Activated CD8-positive, alpha-beta T cell treated with anti-CD3 and anti-CD28 coated beads, Interleukin-2, amount 10 ng/mL, durations not matched to agents 7 days and 5 days (primary cell): ENCODE results near the gene RAD51B. TPM values are rescaled to one million over a fixed set of nuclear protein-coding genes. Genes with fewer than 3 reads are reported as not detected.

Experiments
- ATAC-seq: fragments of 150-1000 bp; cut with Tn5 transposase; one replicate; pipeline ENCODE4 v1.10.0; 2021; ENCODE audit warnings: moderate library complexity
- CTCF ChIA-PET: fragments of 350-600 bp; sonication (Branson Sonifier 250); formaldehyde crosslinking; loops from one replicate; lab custom pipeline; 2021; ENCODE audit warnings: antibody characterized with exemption; lab: Charles Lee
- POLR2A ChIA-PET: fragments of 350-600 bp; sonication (Branson Sonifier 250); formaldehyde crosslinking; loops from one replicate; lab custom pipeline; 2021; ENCODE audit warnings: antibody characterized with exemption; lab: Charles Lee
- DNase-seq: peaks from one replicate; pipeline ENCODE4 v3.0.0-alpha.2; 2020
- H3K27ac Mint-ChIP-seq: one replicate; pipeline ENCODE4 v1.8.0; 2021; ENCODE audit warnings: mild to moderate bottlenecking, mixed read lengths
- H3K27me3 Mint-ChIP-seq: one replicate; pipeline ENCODE4 v1.8.0; 2021; ENCODE audit warnings: low read depth, mixed read lengths
- H3K36me3 Mint-ChIP-seq: one replicate; pipeline ENCODE4 v1.8.0; 2021; ENCODE audit warnings: low read depth, mixed read lengths
- H3K4me1 Mint-ChIP-seq: one replicate; pipeline ENCODE4 v1.8.0; 2021; ENCODE audit warnings: low read depth, mixed read lengths
- H3K4me3 Mint-ChIP-seq: one replicate; pipeline ENCODE4 v1.8.0; 2021; ENCODE audit warnings: mild to moderate bottlenecking, mixed read lengths
- H3K9me3 Mint-ChIP-seq: one replicate; pipeline ENCODE4 v1.8.0; 2022; ENCODE audit warnings: mixed read lengths; ENCODE audit not compliant: insufficient read depth
- total RNA-seq, 2 experiments: library from RNA; stranded (reverse); gene quantifications; one replicate each; pipeline ENCODE4 v1.2.3, GENCODE V29; 2021

RAD51B gene
- total RNA-seq, 2 experiments from 2014 or later = 34.1 to 38.8 TPM

DNA sequence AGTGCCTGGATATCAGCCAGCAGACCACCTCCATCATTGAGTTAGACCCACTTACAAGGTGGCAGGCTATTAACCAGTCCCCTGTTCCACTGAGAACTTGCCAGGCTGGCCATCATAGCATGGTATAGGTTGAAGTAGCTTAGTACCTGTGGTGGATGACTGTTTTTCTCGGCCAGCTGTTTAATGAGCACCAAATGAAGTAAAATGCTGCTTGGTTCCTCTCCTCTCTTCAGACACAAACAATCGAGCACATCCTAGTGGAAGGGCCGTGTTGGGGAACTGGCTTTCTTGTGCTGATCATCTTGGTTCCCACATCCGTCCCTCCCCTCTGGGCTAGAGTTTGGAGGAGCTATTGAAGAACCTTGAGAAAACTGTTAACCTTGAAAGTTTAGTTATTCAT lies 486.2 kb downstream of the RAD51B start:
- POLR2A ChIA-PET = no interaction called here
- CTCF ChIA-PET = interaction anchor here (0.8 to 1.5 kb wide), 2 partner anchors 13 to 538 kb away, joined by 3 to 5 read pairs; no protein-coding TSS in a partner anchor
- DNase-seq (no peak), ATAC-seq (no peak)
- H3K4me3 Mint-ChIP-seq = no peak overlapping the region
- peaks cover 12% of the 10 kb centered on the region for H3K36me3 Mint-ChIP-seq
- H3K27ac Mint-ChIP-seq = no peak overlapping the region
- peaks cover 14% of the 10 kb centered on the region for H3K9me3 Mint-ChIP-seq
- H3K4me1 Mint-ChIP-seq = no peaks in the 10 kb centered on the region
- no peaks in the 10 kb centered on the region for H3K27me3 Mint-ChIP-seq

DNA sequence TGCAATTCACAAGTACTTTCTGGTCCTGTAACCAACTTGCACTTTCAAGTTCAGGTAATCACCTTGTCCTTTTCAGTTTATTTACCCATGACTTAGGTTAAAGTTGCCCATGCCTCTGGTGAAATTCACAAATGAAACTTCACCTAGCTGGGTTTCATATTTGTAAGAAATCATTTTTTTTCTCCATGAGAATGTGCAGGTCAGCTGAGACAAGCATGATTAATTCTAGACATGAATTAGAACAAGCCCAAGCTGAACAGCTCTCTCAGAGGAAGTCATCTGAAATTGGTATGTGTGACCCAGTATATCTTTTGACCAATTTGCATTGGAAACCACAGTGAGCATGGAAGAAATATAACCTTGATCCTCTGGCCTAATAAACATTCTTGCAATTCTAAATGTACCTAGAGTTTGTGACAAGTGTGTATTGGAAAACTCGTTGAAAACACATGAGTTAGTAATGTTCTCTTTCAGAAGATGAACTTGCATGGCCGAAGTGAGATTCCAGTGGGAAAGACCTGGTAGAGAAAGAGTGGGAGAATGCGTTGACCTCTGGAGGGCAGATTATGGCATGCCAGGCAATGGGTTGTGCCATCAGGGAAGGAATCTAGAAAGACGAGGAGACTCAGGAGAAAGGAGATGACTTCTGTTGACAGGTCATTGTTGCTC lies 486.8 kb downstream of the RAD51B start:
- POLR2A ChIA-PET = no interaction called here
- Mint-ChIP-seq H3K4me3 (no peak overlapping the region), H3K27me3 (no peaks in the 10 kb centered on the region), H3K9me3 (peaks cover 11% of the 10 kb centered on the region), H3K27ac (no peak overlapping the region), H3K36me3 (peaks cover 8% of the 10 kb centered on the region), H3K4me1 (no peaks in the 10 kb centered on the region)
- CTCF ChIA-PET = interaction anchor here (0.8 to 1.5 kb wide), 2 partner anchors 13 to 538 kb away, joined by 3 to 5 read pairs; no protein-coding TSS in a partner anchor
- DNase-seq (no peak), ATAC-seq (no peak)

DNA sequence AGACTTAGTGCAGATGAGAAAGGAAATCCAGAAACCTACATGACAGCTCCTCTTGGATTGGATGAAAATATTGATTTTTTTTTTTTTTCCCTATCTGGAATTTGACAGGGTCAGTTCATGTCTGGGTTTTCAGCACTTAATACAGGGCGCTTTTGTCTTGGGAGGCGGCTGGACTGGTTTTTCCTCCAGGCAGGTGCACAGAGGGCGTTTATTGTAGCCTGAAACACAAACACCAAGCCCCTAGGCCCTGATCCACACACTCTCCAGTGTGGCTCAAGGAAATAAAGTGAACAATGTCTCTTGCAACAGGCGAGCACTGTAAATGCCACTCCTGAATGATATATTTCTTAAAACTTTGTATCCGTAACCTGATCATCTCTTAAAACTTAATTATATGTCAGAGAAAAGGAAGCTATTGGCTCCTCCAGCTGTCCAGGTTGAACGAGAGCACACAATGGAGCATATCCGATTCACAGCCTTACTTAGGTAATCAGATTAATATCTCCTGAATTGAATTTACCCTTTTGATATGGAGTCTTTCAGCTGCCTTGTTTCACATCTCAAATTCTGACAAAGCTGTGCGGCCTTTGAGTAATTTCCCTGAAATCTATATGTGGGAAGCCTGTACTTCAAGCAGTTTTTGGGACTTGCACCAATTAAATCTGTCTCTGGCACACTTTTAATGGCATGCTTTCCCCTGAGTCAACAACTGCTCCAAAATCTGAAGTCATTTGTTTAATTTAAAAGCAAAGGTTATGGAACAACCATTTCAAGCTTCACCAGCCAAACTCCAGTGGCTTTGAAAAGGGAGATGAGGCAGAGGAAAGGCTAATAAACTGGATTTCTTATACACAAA lies 487.6 kb downstream of the RAD51B start:
- DNase-seq (no peak), ATAC-seq (no peak)
- H3K4me1 Mint-ChIP-seq = no peaks in the 10 kb centered on the region
- peaks cover 6% of the 10 kb centered on the region for H3K36me3 Mint-ChIP-seq
- no peak overlapping the region for H3K27ac Mint-ChIP-seq
- ChIA-PET CTCF (interaction anchor here (0.9 to 1.5 kb wide), 2 partner anchors 48 to 537 kb away, joined by 3 to 5 read pairs; no protein-coding TSS in a partner anchor), POLR2A (no interaction called here)
- no peaks in the 10 kb centered on the region for H3K27me3 Mint-ChIP-seq
- H3K4me3 Mint-ChIP-seq = no peak overlapping the region
- peaks cover 8% of the 10 kb centered on the region for H3K9me3 Mint-ChIP-seq

DNA sequence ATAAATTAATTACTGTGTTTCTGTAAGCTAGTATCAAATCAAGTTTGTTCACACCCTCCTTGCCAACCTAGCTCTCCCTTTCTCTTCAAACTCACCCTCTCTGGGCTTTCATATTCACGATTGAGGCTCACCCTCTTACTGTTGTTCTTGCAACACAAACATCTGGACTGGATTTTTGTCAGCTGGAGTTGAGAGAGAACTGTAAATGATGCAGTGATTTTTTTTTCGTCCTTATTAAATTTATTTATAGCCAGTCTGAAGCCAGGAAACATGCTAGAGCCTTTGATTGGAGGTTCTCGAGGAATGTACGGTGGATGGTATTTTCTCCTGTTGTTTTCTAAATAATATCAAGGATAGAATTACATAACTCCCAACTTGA lies 488.2 kb downstream of the RAD51B start:
- H3K27ac Mint-ChIP-seq = no peak overlapping the region
- no peaks in the 10 kb centered on the region for H3K27me3 Mint-ChIP-seq
- H3K4me3 Mint-ChIP-seq = no peak overlapping the region
- POLR2A ChIA-PET = no interaction called here
- peaks cover 3% of the 10 kb centered on the region for H3K36me3 Mint-ChIP-seq
- ATAC-seq (no peak), DNase-seq (no peak)
- CTCF ChIA-PET = interaction anchor here (0.9 kb wide), 1 partner anchor 48 kb away, joined by 3 read pairs; no protein-coding TSS in a partner anchor
- H3K4me1 Mint-ChIP-seq = peaks cover 3% of the 10 kb centered on the region
- H3K9me3 Mint-ChIP-seq = peaks cover 2% of the 10 kb centered on the region

DNA sequence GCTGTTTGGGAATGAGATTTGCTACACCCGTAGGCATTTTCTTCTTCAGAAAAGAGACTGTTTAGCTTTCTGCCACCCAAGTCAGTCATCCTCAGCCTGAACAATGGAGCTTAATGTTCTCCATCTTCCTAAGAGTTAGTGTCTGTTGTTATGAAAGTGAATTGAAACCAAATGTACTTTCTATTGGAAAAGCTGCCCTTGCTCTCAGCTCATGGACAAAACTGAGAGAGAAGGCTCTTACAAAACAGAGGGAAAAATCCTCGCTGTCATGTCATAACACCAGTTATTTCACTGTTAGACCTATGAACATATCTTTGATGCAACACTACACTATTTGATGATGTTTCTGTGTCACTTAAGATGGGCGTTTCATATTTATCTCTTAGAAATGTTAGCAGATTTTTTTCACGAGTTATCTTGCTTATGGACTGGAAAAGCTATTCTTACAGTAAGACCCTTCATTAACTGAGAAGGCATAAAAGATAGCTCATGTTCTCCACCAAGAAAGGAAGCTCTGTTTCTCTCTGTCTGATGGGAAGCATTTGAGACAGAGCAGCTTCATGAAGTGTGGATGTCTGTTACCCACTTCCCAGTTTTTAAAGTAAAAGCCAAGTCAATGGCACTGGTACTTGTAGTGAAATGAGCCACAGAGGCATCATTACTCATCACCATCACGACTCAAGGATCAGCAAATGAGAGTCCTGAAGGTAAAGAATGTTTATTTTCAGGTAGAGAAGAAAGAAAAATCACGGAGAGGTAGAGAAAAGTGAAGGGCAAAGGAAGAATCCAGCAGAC lies 489.3 kb downstream of the RAD51B start:
- Mint-ChIP-seq H3K36me3 (no peaks in the 10 kb centered on the region), H3K9me3 (no peaks in the 10 kb centered on the region), H3K27ac (no peak overlapping the region), H3K4me1 (peaks cover 3% of the 10 kb centered on the region), H3K4me3 (no peak overlapping the region), H3K27me3 (no peaks in the 10 kb centered on the region)
- ATAC-seq = no peak
- CTCF ChIA-PET = no interaction called here
- POLR2A ChIA-PET = interaction anchor here (0.5 to 0.6 kb wide), 2 partner anchors 754 to 1009 kb away, joined by 3 to 4 read pairs; no protein-coding TSS in a partner anchor
- no peak for DNase-seq

DNA sequence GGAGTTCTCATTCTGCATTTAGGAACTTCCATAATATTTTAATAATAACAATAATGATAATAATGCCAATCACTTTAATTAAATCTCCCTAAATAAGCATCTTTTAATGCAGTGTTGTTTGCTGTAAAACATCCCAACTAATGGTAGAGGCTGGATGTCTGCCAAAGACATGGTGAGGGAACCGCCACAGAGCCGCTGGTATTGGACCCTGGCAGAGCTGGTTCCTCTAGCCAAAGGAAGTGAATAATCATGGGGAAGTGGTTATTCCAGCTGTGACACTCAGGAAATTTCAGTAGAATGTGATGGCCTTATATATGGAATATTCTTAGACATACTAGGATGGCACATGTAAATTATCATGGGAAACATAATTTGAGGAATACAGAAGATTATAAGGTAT lies 490.0 kb downstream of the RAD51B start:
- H3K36me3 Mint-ChIP-seq = no peaks in the 10 kb centered on the region
- H3K4me3 Mint-ChIP-seq = no peak overlapping the region
- no peaks in the 10 kb centered on the region for H3K9me3 Mint-ChIP-seq
- H3K27me3 Mint-ChIP-seq = no peaks in the 10 kb centered on the region
- no peak for ATAC-seq
- POLR2A ChIA-PET = no interaction called here
- H3K27ac Mint-ChIP-seq = no peak overlapping the region
- peaks cover 3% of the 10 kb centered on the region for H3K4me1 Mint-ChIP-seq
- no peak for DNase-seq
- CTCF ChIA-PET = no interaction called here

DNA sequence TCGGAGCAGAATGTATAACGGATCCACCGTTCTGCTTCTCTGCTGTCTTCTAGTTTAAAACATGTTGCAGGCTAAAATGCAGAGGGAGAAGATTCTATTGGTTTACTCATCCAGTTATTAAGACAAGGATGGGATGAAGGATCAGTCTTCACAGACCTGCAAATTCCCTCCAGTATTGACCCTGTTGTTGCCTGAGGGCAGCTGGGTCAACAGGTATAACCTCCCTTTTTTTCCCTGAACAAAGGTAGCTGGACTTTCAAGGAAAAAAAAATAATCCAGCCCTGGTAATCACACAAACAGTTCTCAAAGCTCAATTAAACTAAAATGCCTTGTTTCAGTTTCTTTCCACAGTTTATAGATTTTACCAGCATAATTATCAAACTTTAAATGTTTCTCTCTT lies 492.7 kb downstream of the RAD51B start:
- no peak for DNase-seq
- ChIA-PET CTCF (no interaction called here), POLR2A (interaction anchor here (0.6 kb wide), 1 partner anchor 251 kb away, joined by 3 read pairs; no protein-coding TSS in a partner anchor)
- H3K4me1 Mint-ChIP-seq = peaks cover 3% of the 10 kb centered on the region
- H3K27ac Mint-ChIP-seq = no peak overlapping the region
- no peaks in the 10 kb centered on the region for H3K9me3 Mint-ChIP-seq
- no peaks in the 10 kb centered on the region for H3K27me3 Mint-ChIP-seq
- peaks cover 2% of the 10 kb centered on the region for H3K36me3 Mint-ChIP-seq
- no peak for ATAC-seq
- H3K4me3 Mint-ChIP-seq = no peak overlapping the region

DNA sequence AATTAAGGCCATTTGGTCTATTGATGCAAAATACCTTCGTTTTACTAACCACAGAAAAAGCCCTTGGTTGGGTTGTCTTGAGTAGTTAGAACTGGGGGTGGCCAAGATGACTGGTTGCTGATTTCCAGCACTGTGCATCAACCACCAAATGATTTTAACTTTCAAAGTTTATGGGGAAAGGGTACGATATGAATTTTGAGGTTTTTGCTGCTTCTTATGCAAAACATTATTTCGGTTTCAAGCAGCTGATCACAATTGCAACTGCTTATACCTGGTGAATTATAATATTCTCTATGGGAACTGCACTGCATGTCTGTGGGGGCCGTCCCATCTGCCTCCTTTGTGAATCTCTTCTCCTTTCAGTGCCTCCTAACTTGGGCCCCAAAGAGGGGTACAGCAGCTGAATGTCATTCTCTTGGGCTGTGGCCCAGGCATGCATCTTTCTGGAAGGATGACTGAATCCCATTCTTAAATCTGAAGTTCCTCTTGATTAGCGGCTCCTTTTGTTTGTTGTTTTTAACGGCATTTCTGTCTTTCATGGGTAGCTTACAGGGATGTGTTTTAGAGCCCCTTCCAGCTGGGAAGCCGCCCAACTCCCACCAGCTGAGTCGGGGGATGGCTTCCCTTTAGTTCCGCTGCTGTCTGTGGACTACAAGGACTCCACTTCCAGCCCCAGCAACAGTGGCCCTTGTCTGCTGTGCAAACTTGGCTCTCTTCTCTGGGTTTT lies 493.5 kb downstream of the RAD51B start:
- Mint-ChIP-seq H3K27me3 (no peaks in the 10 kb centered on the region), H3K36me3 (peaks cover 2% of the 10 kb centered on the region), H3K4me3 (no peak overlapping the region), H3K9me3 (no peaks in the 10 kb centered on the region), H3K27ac (no peak overlapping the region), H3K4me1 (peaks cover 3% of the 10 kb centered on the region)
- CTCF ChIA-PET = no interaction called here
- no peak for DNase-seq
- POLR2A ChIA-PET = interaction anchor here (0.6 kb wide), 1 partner anchor 250 kb away, joined by 3 read pairs; no protein-coding TSS in a partner anchor
- no peak for ATAC-seq

DNA sequence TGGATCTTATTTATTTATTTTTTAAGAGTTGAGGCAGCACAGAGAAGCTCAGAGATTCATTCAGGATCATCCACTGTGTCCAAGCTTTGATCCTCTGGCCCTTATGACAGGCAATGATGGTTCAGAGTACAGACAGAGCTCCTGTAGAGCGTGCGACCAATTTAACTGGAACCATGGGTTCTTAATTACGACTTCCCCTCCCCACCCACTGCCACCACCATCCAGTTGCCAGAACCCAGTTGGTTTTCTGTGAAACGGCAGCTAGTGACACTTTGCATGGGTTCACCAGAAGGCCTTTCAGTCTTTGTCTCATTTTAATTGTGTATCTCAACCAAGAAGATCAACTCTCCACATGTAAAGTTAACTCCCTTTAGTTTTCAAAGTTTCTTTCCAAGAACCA lies 495.1 kb downstream of the RAD51B start:
- POLR2A ChIA-PET = no interaction called here

DNA sequence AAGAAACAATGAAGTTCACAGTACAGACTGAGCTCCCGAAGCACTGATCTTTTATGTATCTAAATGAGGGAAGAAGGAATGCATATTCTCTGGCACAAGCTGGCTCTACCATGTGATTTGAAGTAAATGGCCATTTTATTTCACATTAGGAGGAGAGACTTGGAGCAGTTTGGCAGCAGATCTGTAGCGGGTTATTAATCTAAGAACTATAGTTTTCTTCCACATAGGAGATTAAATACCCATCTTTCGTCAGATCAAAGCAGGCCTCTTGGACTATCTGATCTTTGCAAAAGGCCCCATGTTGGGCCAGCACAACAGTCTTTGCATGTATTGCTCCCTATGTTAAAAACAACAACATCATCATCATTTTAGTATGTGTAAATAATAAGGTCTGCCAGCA lies 495.5 kb downstream of the RAD51B start:
- POLR2A ChIA-PET = no interaction called here
- CTCF ChIA-PET = no interaction called here
- no peak overlapping the region for H3K4me3 Mint-ChIP-seq
- DNase-seq = no peak
- no peak for ATAC-seq
- no peaks in the 10 kb centered on the region for H3K9me3 Mint-ChIP-seq
- peaks cover 2% of the 10 kb centered on the region for H3K36me3 Mint-ChIP-seq
- no peak overlapping the region for H3K27ac Mint-ChIP-seq
- H3K4me1 Mint-ChIP-seq = peaks cover 3% of the 10 kb centered on the region
- H3K27me3 Mint-ChIP-seq = no peaks in the 10 kb centered on the region

More for the DNA sequence above, 495.1 kb downstream of the RAD51B start:
- no peak overlapping the region for H3K4me3 Mint-ChIP-seq
- peaks cover 2% of the 10 kb centered on the region for H3K36me3 Mint-ChIP-seq
- ATAC-seq (no peak), DNase-seq (no peak)
- peaks cover 3% of the 10 kb centered on the region for H3K4me1 Mint-ChIP-seq
- H3K27me3 Mint-ChIP-seq = no peaks in the 10 kb centered on the region
- H3K9me3 Mint-ChIP-seq = no peaks in the 10 kb centered on the region
- H3K27ac Mint-ChIP-seq = no peak overlapping the region
- CTCF ChIA-PET = no interaction called here
